ENCODE measurements around the gene HSF4.

Gene HSF4

DNA sequence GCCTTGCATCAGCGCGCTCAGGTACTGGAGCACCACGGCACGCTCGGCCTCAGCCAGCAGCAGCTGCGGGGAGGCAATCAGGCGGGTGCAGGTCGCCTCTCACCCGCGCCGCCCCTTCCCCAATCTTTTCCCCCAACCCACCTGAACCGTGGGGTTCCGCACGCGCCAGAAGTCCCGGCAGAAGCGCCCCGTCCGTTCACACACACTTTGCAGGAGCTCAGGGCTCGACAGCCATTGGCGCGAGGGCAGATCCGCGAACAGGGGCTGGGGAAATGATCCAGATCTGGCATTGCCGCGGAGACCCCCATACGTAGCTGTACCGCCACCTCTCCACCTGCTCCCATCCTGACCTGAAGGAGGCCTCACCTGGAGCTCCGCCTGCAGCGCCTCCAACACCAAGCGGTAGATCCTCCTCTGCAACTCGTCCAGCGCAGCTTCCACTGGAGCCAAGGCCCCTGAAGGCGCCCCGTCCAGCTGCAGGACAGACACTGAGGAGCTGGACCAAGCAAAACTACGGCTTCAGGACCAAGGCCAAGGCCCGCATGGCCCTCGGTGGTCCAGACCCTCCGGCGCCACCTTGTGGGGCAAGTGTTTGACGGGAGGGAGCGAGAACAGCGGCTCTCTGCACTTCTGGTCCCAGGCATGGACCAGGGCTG lies 20.6 kb downstream of the HSF4 start:
- DNase-seq (ENCODE audit: low spot score) = peak; percentile 77

GRCh38 chr16:67185651-67186134 lies 21.1 kb downstream of the HSF4 start:
- no peak for DNase-seq (ENCODE audit: low spot score)

DNA sequence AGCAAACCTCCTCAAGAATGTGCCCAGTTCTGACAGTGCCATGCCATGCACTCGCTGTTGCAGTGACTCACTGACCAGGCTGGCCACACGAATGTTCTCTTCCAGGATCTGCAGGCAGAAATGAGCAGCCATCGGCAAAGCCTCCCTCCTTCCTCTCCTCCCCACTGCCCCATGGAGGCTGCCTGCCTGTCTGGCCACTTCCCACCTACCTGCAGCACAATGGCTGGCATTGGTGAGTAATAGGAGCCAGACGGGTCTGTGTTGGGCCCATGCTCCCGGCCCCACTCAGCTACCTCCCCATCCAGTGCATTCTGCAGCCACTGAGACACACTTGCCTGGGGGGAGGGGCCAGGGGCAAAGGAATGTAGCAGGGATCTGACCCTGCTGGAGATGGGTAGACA lies 22.0 kb downstream of the HSF4 start:
- DNase-seq (ENCODE audit: low spot score) = no peak

DNA sequence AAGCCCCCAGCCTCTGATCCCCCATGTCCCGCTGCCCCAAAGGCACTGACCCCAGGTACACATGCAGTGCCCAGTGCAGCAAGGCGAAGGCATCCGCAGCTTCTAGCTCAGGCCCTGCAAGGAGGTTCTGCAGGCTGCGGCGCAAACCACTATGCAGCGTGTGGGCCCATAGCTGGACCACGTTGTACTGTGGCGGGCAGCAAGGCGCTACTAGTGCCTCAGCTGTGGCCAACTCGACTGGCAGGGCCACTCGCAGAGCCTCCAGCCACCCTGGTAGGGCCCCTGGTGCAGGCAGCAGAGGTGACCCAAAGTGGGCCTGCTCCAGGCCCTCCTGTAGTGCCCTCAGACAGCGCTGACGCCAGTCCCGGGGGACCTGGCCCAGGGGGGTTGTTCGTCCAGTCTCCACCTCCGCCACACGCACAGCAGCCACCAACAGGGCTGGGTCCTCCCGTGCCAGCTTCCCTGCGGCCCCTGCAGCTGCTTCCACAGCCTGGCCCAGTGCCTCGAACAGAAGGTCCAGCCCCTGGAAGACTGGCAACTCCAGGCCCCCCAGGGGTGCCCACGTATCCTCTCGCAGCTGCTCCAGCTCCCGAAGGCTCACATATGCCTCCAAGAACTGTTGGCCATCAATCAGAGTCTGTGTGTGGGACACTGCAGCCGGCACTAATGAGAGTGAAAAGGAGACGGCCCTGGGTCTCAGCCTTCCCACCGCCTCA lies 22.8 kb downstream of the HSF4 start:
- no peak for DNase-seq (ENCODE audit: low spot score)

GRCh38 chr16:67188323-67188722 lies 23.8 kb downstream of the HSF4 start:
- DNase-seq (ENCODE audit: low spot score) = no peak

DNA sequence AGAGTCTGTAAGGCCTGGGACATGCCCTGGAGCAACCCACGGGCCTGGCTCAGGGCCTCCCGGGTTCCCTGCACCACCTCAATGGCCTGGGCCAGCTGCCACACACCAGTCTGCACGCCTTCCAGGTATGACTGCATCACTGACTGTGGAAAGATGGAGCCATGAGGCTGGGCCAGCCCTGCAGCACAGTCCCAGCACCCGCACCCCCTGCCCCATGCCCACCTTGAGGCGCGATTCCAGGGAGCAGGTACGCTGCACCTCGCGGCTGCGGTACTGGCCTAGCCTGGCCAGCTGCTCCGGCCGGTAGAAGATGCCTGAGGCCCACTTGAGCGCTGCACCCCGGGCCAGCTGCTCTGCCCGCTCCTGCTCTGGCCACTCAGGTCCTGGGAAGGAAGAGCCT lies 24.3 kb downstream of the HSF4 start:
- DNase-seq (ENCODE audit: low spot score) = no peak

DNA sequence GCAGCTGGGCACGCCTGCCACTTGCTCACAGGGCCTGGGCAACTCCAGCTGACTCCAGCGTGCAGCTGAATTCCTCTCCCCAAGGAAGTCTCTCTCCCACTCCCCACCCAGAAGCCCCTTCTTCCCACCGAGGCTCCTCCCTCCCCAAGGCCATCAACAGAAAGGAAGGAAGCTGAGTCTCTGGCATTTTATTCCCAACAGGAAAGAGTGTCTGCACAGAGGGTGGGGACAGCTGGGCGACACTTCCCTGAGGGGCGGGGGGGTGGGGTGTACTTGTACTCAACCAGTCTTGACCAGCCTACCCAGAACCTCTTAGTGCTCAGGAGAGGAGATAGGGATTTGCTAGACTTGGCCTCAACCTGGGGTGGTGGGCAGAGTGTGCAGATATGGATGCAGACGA lies 25.5 kb downstream of the HSF4 start, which contains the start of gene EXOC3L1:
Gene EXOC3L1 (minus strand): TSS at position 96 of the 400 bp plus-strand sequence. CDS start 460 bp downstream, outside the sequence.
- no peak for DNase-seq (ENCODE audit: low spot score)

GRCh38 chr16:67190448-67191399 lies 26.2 kb downstream of the HSF4 start:
- no peak for DNase-seq (ENCODE audit: low spot score)

GRCh38 chr16:67191411-67191994 lies 27.0 kb downstream of the HSF4 start:
- DNase-seq (ENCODE audit: low spot score) = no peak

DNA sequence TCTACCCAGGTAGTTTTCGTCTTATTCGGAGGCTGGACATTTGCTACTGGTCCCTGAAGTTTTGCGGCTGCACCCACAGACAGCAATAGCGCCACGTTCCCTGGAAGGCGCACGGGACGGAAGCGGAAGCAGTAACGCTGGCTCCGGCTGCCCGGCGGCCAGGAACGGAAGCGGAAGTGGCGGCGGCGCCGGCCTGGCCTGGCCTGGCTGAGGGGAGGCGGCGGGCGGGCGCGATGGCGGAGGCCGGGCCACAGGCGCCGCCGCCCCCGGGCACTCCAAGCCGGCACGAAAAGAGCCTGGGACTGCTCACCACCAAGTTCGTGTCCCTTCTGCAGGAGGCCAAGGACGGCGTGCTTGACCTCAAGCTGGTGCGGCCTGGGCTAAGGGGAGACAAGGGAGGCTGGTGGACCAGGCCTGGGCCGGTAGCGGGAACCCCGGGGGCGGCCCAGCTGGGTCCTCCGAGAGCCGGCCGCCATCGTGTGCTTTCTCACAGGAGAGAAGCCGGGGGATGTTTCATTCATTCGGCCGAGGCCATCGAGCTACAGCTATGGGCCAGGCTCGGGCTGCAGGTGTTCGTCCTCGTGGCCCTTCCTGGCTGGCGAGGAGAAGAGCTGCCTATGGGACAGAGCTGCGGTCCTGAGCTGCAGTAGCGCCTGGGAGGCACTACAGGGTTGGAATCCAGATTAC lies 27.6 kb downstream of the HSF4 start, which contains the start of gene E2F4:
Gene E2F4 (plus strand): TSS at position 161 of the 687 bp plus-strand sequence. CDS start 73 bp downstream, at position 234.
- DNase-seq (ENCODE audit: low spot score) = peak; percentile 85

DNA sequence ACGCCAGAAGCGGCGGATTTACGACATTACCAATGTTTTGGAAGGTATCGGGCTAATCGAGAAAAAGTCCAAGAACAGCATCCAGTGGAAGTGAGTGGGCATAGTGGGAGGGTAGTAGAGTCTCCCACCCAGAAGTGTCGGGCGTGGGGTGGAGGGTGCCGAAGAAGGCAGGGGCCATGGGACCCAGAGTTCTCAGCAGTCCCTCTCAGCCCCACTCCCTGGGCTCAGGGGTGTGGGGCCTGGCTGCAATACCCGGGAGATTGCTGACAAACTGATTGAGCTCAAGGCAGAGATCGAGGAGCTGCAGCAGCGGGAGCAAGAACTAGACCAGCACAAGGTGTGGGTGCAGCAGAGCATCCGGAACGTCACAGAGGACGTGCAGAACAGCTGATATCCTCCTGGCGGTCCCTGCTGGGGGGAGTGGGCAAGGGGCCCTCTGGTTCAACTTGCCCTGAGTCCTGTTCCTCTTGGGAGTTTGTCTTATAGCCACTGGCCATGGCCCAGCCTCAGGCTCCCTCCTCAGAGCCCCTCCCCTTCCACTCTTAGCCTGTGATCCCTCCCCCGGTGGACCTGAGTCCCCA lies 28.3 kb downstream of the HSF4 start:
- DNase-seq (ENCODE audit: low spot score) = no peak

DNA sequence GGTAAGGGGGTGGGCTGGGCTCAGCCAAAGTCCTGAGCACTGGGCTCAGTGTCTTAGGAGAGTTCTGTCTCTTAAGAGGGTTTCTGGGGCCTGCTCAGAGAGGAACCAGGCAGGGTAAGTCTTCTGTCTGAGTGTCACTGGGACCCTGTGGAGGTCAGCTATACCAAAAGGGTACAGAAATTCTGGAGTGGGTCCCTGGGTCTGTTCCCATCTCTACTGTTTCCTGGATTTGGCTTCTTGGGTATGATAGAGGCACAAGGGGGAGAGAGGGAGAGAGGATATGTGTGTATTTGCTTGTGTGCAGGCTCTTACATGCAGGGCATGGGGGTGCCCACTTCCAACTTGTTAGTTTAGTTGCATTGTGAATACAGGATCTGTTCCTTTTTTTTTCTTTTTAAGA lies 29.0 kb downstream of the HSF4 start:
- no peak for DNase-seq (ENCODE audit: low spot score)

DNA sequence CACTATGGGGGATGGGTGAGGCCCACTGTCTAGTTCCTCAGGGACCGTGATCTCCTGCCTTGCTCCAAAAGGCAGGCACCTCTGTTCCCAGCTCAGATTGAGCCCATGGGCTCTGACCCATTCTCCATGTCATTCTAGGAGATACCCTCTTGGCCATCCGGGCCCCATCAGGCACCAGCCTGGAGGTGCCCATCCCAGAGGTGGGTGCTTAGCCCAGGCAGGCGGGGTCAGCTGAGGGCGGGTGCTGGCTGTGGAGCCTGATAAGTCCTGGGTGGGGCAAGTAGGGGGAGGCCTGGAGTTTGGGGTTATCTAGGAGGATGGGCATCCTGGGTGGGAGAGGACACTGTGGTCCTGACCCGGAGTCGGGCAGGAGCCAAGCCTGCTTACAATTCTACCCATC lies 29.7 kb downstream of the HSF4 start:
- no peak for DNase-seq (ENCODE audit: low spot score)

DNA sequence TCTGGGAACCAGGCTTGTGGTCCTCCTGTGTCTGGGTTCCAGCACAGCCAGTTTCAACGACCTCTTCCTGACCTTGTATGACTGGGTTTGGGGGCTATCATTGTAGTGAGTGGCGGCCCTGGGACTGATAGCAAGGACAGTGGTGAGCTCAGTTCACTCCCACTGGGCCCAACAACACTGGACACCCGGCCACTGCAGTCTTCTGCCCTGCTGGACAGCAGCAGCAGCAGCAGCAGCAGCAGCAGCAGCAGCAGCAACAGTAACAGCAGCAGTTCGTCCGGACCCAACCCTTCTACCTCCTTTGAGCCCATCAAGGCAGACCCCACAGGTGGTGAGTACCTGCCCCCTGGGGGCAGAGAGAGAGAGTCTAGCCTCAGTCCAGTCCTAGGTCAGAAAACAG lies 31.1 kb downstream of the HSF4 start:
- no peak for DNase-seq (ENCODE audit: low spot score)

GRCh38 chr16:67196881-67197280 lies 32.3 kb downstream of the HSF4 start:
- no peak for DNase-seq (ENCODE audit: low spot score)

GRCh38 chr16:67197704-67198103 lies 33.2 kb downstream of the HSF4 start:
- no peak for DNase-seq (ENCODE audit: low spot score)

GRCh38 chr16:67198238-67198734 lies 33.7 kb downstream of the HSF4 start:
- DNase-seq (ENCODE audit: low spot score) = no peak

GRCh38 chr16:67199011-67199807 lies 34.7 kb downstream of the HSF4 start, which contains the start of gene ELMO3:
ELMO3 (plus strand) TSS chr16:67199131; CDS start chr16:67199327, 196 bp downstream.
- no peak for DNase-seq (ENCODE audit: low spot score)

GRCh38 chr16:67199808-67200198 lies 35.3 kb downstream of the HSF4 start:
- DNase-seq (ENCODE audit: low spot score) = no peak

DNA sequence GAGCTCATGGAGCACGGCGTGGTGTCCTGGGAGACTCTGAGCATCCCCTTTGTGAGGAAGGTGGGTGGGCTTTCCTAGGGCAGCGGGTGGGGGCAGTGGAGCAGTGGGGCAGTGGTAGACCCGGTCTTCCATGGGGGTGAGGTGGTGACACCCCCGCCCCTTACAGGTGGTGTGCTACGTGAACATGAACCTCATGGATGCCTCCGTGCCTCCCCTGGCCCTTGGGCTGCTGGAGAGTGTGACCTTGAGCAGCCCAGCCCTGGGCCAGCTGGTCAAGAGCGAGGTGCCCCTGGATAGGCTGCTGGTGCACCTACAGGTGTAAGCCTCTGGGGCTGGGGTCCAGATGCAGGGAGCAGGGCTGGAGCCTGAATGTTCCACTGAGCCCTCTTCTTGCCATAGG lies 35.9 kb downstream of the HSF4 start:
- DNase-seq (ENCODE audit: low spot score) = no peak
